Smooth muscle cell (in vitro differentiated cells): ENCODE measurements around the gene PBX3. TPM values are rescaled to one million over a fixed set of nuclear protein-coding genes. Genes with fewer than 3 reads are reported as not detected.

Experiments
- DNase-seq: peaks from one replicate; lab custom pipeline; 2025; ENCODE audit not compliant: unreplicated experiment; lab: John Stamatoyannopoulos, UW
- H2AFZ ChIP-seq: fragments of 200-600 bp; sonication (generic); 2 replicates; pipeline ENCODE4 v1.6.0; 2016; ENCODE audit warnings: antibody characterized with exemption, low read depth, mild to moderate bottlenecking
- H3F3A ChIP-seq: fragments of 200-600 bp; sonication (generic); 2 replicates; pipeline ENCODE4 v1.6.0; 2017; ENCODE audit warnings: antibody characterized with exemption, low read depth
- H3K27ac ChIP-seq: fragments of 200-600 bp; sonication (generic); 2 replicates; pipeline ENCODE4 v1.5.1; 2016; ENCODE audit warnings: low read depth, mild to moderate bottlenecking
- H3K27me3 ChIP-seq: fragments of 200-600 bp; sonication (generic); 2 replicates; pipeline ENCODE4 v1.6.1; 2016; ENCODE audit warnings: low read depth, mild to moderate bottlenecking
- H3K36me3 ChIP-seq: fragments of 200-600 bp; sonication (generic); 2 replicates; pipeline ENCODE4 v1.5.1; 2016; ENCODE audit warnings: low read depth
- H3K4me1 ChIP-seq: fragments of 200-600 bp; sonication (generic); 2 replicates; pipeline ENCODE4 v1.5.1; 2016; ENCODE audit warnings: low read depth
- H3K4me2 ChIP-seq: fragments of 200-600 bp; sonication (generic); 2 replicates; pipeline ENCODE4 v1.6.0; 2016; ENCODE audit warnings: mild to moderate bottlenecking
- H3K4me3 ChIP-seq: fragments of 200-600 bp; sonication (generic); 2 replicates; pipeline ENCODE4 v1.5.1; 2016; ENCODE audit warnings: mild to moderate bottlenecking
- H3K79me2 ChIP-seq: fragments of 200-600 bp; sonication (generic); 2 replicates; pipeline ENCODE4 v1.6.0; 2016; ENCODE audit warnings: low read depth, mild to moderate bottlenecking
- H3K9ac ChIP-seq: fragments of 200-600 bp; sonication (generic); 2 replicates; pipeline ENCODE4 v1.6.0; 2016; ENCODE audit warnings: low read depth
- H3K9me3 ChIP-seq: fragments of 200-600 bp; sonication (generic); replicated peaks from 2 replicates; pipeline ENCODE4 v1.5.1; 2016; ENCODE audit warnings: low read depth
- H4K20me1 ChIP-seq: fragments of 200-600 bp; sonication (generic); 2 replicates; pipeline ENCODE4 v1.6.0; 2016; ENCODE audit warnings: low read depth
- CTCF ChIP-seq: fragments of 200-600 bp; sonication (generic); IDR thresholded peaks from 2 replicates; pipeline ENCODE4 v1.5.1; 2017; ENCODE audit warnings: borderline replicate concordance, mild to moderate bottlenecking, antibody characterized with exemption; ENCODE audit not compliant: insufficient read depth, poor library complexity, severe bottlenecking
- WGBS: methylation state at CpG from one replicate; pipeline ENCODE4 v1.1.7; 2016; ENCODE audit warnings: low lambda C conversion rate; 5-methylcytosine and 5-hydroxymethylcytosine counted together
- polyA plus RNA-seq: library from polyadenylated mRNA; unstranded; fragments of >200 nt; fragmentation: Nextera tagmentation; extraction: Ambion mirVana; gene quantifications from 2 replicates; pipeline ENCODE4 v1.2.1, GENCODE V29; 2016
- total RNA-seq: library from RNA; depleted of rRNA; stranded (reverse); fragments of >200 nt; gene quantifications from 2 replicates; pipeline ENCODE4 v1.2.3, GENCODE V29; 2014

The PBX3 gene
- total and polyA plus RNA-seq, 2 experiments from 2014 or later = 15.3 to 34.6 TPM

- H3K9ac ChIP-seq = no peak overlapping the region
- TF ChIP-seq CTCF = no peak
- H3K9me3 ChIP-seq = no peaks in the 10 kb centered on the region
- no peaks in the 10 kb centered on the region for H3F3A ChIP-seq
- no peaks in the 10 kb centered on the region for H3K4me1 ChIP-seq
- H3K27ac ChIP-seq = no peak overlapping the region
- H3K4me2 ChIP-seq = no peak overlapping the region
- H4K20me1 ChIP-seq = no peaks in the 10 kb centered on the region
- 92% methylated on average over 13 of the region's 17 CpGs for WGBS
- H2AFZ ChIP-seq = no peak overlapping the region
- H3K27me3 ChIP-seq = no peaks in the 10 kb centered on the region
- no peaks in the 10 kb centered on the region for H3K79me2 ChIP-seq
- no peak overlapping the region for H3K4me3 ChIP-seq
- no peaks in the 10 kb centered on the region for H3K36me3 ChIP-seq
- DNase-seq = no peak
Measured at GRCh38 chr9:126015424-126015823, 268.3 kb downstream of the PBX3 start.

GRCh38 chr9:126016579-126017290, 269.6 kb downstream of the PBX3 start:
- Histone ChIP-seq H3K27ac (no peak overlapping the region), H3K79me2 (no peaks in the 10 kb centered on the region), H3K9ac (no peak overlapping the region), H3F3A (no peaks in the 10 kb centered on the region), H4K20me1 (no peaks in the 10 kb centered on the region), H3K9me3 (no peaks in the 10 kb centered on the region), H3K4me3 (no peak overlapping the region), H3K36me3 (no peaks in the 10 kb centered on the region), H3K4me2 (no peak overlapping the region), H3K4me1 (no peaks in the 10 kb centered on the region), H2AFZ (no peak overlapping the region), H3K27me3 (no peaks in the 10 kb centered on the region)
- TF ChIP-seq CTCF = no peak
- WGBS = 92% methylated on average over 22 of the region's 24 CpGs
- no peak for DNase-seq

Other genes with a start within 250 kb of the PBX3 start
- 50.1 and 52.3 TPM in 2 replicates for gene MAPKAP1, start 40.2 kb upstream of the PBX3 start, total RNA-seq
- 71.9 and 74.5 TPM in 2 replicates for gene MAPKAP1, start 40.2 kb upstream of the PBX3 start, polyA plus RNA-seq